Skin epidermis (tissue), 12 donors: Measurements from ENCODE around the gene PLEKHA4.
A peak's percentile ranks its signal among the peaks of the same experiment; 100 is the strongest.
"Not testable (repeated sequence)": the region's sequence is repeated elsewhere in the genome, so short reads cannot be mapped to it uniquely, and the experiment has no call there.

Experiments
- H3K27ac ChIP-seq, 21 experiments: fragments of 200-600 bp; sonication (generic) in 11 of 21; one replicate each; pipeline ENCODE4 v1.5.0; 2020; ENCODE audit warnings: mild to moderate bottlenecking in 3 of 21, inconsistent platforms in 2 of 21, moderate library complexity in 2 of 21
- H3K4me3 ChIP-seq, 7 experiments: fragments of 200-600 bp; sonication (generic) in 2 of 7; one replicate each; pipeline ENCODE4 v1.5.0; 2020; ENCODE audit warnings: inconsistent platforms in 2 of 7, mild to moderate bottlenecking in 2 of 7, moderate library complexity in 1 of 7

PLEKHA4 gene

GRCh38 chr19:48871471-48872181 lies 3.2 kb upstream of the PLEKHA4 start:
- H3K27ac ChIP-seq = peak overlapping the region in 19 of 21 experiments; percentile 51 to 100 (median 99)
- H3K4me3 ChIP-seq = peak overlapping the region in 5 of 7 experiments; percentile 73 to 100 (median 76)

- Histone ChIP-seq H3K4me3 (no peak overlapping the region), H3K27ac (no peak overlapping the region)
Measured at GRCh38 chr19:48870048-48870447, 1.6 kb upstream of the PLEKHA4 start.

- Histone ChIP-seq H3K4me3 (peak overlapping the region; percentile 1 to 41 (median 26)), H3K27ac (peak overlapping the region in 18 of 21 experiments; percentile 36 to 91 (median 78))
Measured at GRCh38 chr19:48867746-48868113, 687 bp downstream of the PLEKHA4 start.

GRCh38 chr19:48867123-48867745 lies 1.2 kb downstream of the PLEKHA4 start:
- peak overlapping the region in 5 of 7 experiments; percentile 1 to 41 (median 30) for H3K4me3 ChIP-seq
- peak overlapping the region in 16 of 21 experiments; percentile 36 to 91 (median 81) for H3K27ac ChIP-seq

GRCh38 chr19:48866692-48867091 lies 1.7 kb downstream of the PLEKHA4 start:
- Histone ChIP-seq H3K4me3 (no peak overlapping the region), H3K27ac (peak overlapping the region in 4 of 21 experiments; percentile 34 to 89 (median 65))

GRCh38 chr19:48862827-48863226 lies 5.6 kb downstream of the PLEKHA4 start:
- no peak overlapping the region for H3K4me3 ChIP-seq
- no peak overlapping the region for H3K27ac ChIP-seq

- Histone ChIP-seq H3K4me3 (no peak overlapping the region), H3K27ac (no peak overlapping the region)
Measured at GRCh38 chr19:48861313-48861712, 7.1 kb downstream of the PLEKHA4 start.

GRCh38 chr19:48859711-48860572 lies 8.5 kb downstream of the PLEKHA4 start:
- H3K27ac ChIP-seq = no peak overlapping the region
- peak overlapping the region in 2 of 7 experiments; percentile 5 to 24 for H3K4me3 ChIP-seq

GRCh38 chr19:48858984-48859710 lies 9.3 kb downstream of the PLEKHA4 start:
- Histone ChIP-seq H3K27ac (no peak overlapping the region), H3K4me3 (peak overlapping the region in 3 of 7 experiments; percentile 5 to 24 (median 16))

- no peak overlapping the region for H3K27ac ChIP-seq
Measured at GRCh38 chr19:48856921-48857320, 11.5 kb downstream of the PLEKHA4 start.

GRCh38 chr19:48854103-48854502 lies 14.3 kb downstream of the PLEKHA4 start:
- Histone ChIP-seq H3K4me3 (no peak overlapping the region), H3K27ac (no peak overlapping the region)

More at GRCh38 chr19:48856921-48857320, 11.5 kb downstream of the PLEKHA4 start:
- no peak overlapping the region for H3K4me3 ChIP-seq

GRCh38 chr19:48853483-48853882 lies 14.9 kb downstream of the PLEKHA4 start:
- Histone ChIP-seq H3K27ac (no peak overlapping the region), H3K4me3 (no peak overlapping the region)

GRCh38 chr19:48852292-48852691 lies 16.1 kb downstream of the PLEKHA4 start:
- no peak overlapping the region for H3K27ac ChIP-seq
- no peak overlapping the region for H3K4me3 ChIP-seq

GRCh38 chr19:48846659-48847058 lies 21.8 kb downstream of the PLEKHA4 start:
- not testable (repeated sequence) for H3K4me3 ChIP-seq, H3K27ac ChIP-seq

- Histone ChIP-seq H3K4me3 (no peak overlapping the region), H3K27ac (no peak overlapping the region)
Measured at GRCh38 chr19:48845384-48845783, 23.0 kb downstream of the PLEKHA4 start.

- no peak overlapping the region for H3K4me3 ChIP-seq
- no peak overlapping the region for H3K27ac ChIP-seq
Measured at GRCh38 chr19:48844472-48844871, 23.9 kb downstream of the PLEKHA4 start.

- Histone ChIP-seq H3K27ac (no peak overlapping the region), H3K4me3 (no peak overlapping the region)
Measured at GRCh38 chr19:48842789-48843162, 25.6 kb downstream of the PLEKHA4 start.

GRCh38 chr19:48841571-48841970 lies 26.8 kb downstream of the PLEKHA4 start:
- Histone ChIP-seq H3K27ac (no peak overlapping the region), H3K4me3 (no peak overlapping the region)

GRCh38 chr19:48841047-48841446 lies 27.4 kb downstream of the PLEKHA4 start:
- H3K4me3 ChIP-seq = no peak overlapping the region
- H3K27ac ChIP-seq = no peak overlapping the region

GRCh38 chr19:48837687-48838086 lies 30.7 kb downstream of the PLEKHA4 start:
- Histone ChIP-seq H3K4me3 (no peak overlapping the region), H3K27ac (peak overlapping the region in 2 of 21 experiments; percentile 17 to 44)
